HEK293 (cell line): ENCODE results near the gene TCEANC2.

Experiments
- CTCF ChIA-PET: fragments of 350-600 bp; formaldehyde crosslinking; extraction: SDS; loops from one replicate; lab custom pipeline; 2021; ENCODE audit warnings: antibody characterized with exemption; lab: Yijun Ruan, JAX
- POLR2A ChIA-PET: fragments of 300-600 bp; formaldehyde crosslinking; extraction: SDS; loops from one replicate; lab custom pipeline; 2020; ENCODE audit warnings: antibody characterized with exemption, inconsistent platforms; lab: Yijun Ruan, JAX
- H3K27ac ChIP-seq: fragments of 200-500 bp; sonication (Bioruptor generic); 2 replicates; pipeline ENCODE4 v1.5.1; 2014; ENCODE audit warnings: low read depth, low read length, control low read depth, inconsistent platforms; ENCODE audit errors: extremely low read depth
- H3K36me3 ChIP-seq, 2 experiments: fragments of 200-500 bp in 1 of 2; sonication (Bioruptor generic) in 1 of 2; 1 replicate in 1 of 2; 2 replicates in 1 of 2; pipeline ENCODE4 v1.5.1; 2014 to 2017; ENCODE audit warnings: inconsistent platforms in 2 of 2, low read length in 2 of 2; ENCODE audit not compliant: control insufficient read depth in 2 of 2, insufficient read depth in 1 of 2
- H3K4me1 ChIP-seq: fragments of 200-500 bp; sonication (Bioruptor generic); 2 replicates; pipeline ENCODE4 v1.5.1; 2014; ENCODE audit warnings: mild to moderate bottlenecking, low read length, inconsistent platforms; ENCODE audit not compliant: control insufficient read depth, insufficient read depth
- H3K4me3 ChIP-seq: 2 replicates; pipeline ENCODE4 v1.5.1; 2011; ENCODE audit warnings: low read depth, mild to moderate bottlenecking, control low read depth, low read length, moderate library complexity
- H3K9me3 ChIP-seq: fragments of 200-500 bp; sonication (Bioruptor generic); 2 replicates; pipeline ENCODE4 v1.5.1; 2014; ENCODE audit warnings: low read depth, low read length, inconsistent platforms; ENCODE audit not compliant: control insufficient read depth, insufficient read depth
- BCL11B ChIP-seq: fragments of 450-650 bp; formaldehyde crosslinking; IDR thresholded peaks from 2 replicates; pipeline ENCODE4 v1.5.1; 2016; ENCODE audit warnings: low read depth, missing biosample characterization, missing genetic modification characterization
- GFI1B ChIP-seq: fragments of 450-650 bp; formaldehyde crosslinking; IDR thresholded peaks from 2 replicates; pipeline ENCODE4 v1.5.1; 2016; ENCODE audit warnings: missing biosample characterization, missing genetic modification characterization
- HIC1 ChIP-seq: fragments of 450-650 bp; formaldehyde crosslinking; IDR thresholded peaks from 2 replicates; pipeline ENCODE4 v1.5.1; 2016; ENCODE audit warnings: missing biosample characterization, missing genetic modification characterization
- OVOL3 ChIP-seq: fragments of 450-650 bp; formaldehyde crosslinking; IDR thresholded peaks from 2 replicates; pipeline ENCODE4 v1.5.1; 2016; ENCODE audit warnings: missing biosample characterization, missing genetic modification characterization
- ZBTB21 ChIP-seq: fragments of 450-650 bp; formaldehyde crosslinking; IDR thresholded peaks from 2 replicates; pipeline ENCODE4 v1.5.1; 2017; ENCODE audit warnings: missing biosample characterization, missing genetic modification characterization
- ZIC2 ChIP-seq: fragments of 450-650 bp; formaldehyde crosslinking; IDR thresholded peaks from 2 replicates; pipeline ENCODE4 v1.5.1; 2016; ENCODE audit warnings: missing biosample characterization, missing genetic modification characterization
- ZNF157 ChIP-seq: fragments of 450-650 bp; formaldehyde crosslinking; IDR thresholded peaks from 2 replicates; pipeline ENCODE4 v1.5.1; 2016; ENCODE audit warnings: missing biosample characterization, missing genetic modification characterization
- ZNF175 ChIP-seq: fragments of 450-650 bp; formaldehyde crosslinking; IDR thresholded peaks from 2 replicates; pipeline ENCODE4 v1.5.1; 2016; ENCODE audit warnings: missing biosample characterization, missing genetic modification characterization
- ZNF19 ChIP-seq: fragments of 450-650 bp; formaldehyde crosslinking; IDR thresholded peaks from 2 replicates; pipeline ENCODE4; 2016; ENCODE audit warnings: missing biosample characterization, missing genetic modification characterization, low read depth
- ZNF248 ChIP-seq: fragments of 450-650 bp; formaldehyde crosslinking; IDR thresholded peaks from 2 replicates; pipeline ENCODE4 v1.5.1; 2017; ENCODE audit warnings: missing biosample characterization, missing genetic modification characterization
- ZNF335 ChIP-seq: fragments of 450-650 bp; formaldehyde crosslinking; conservative IDR thresholded peaks from 2 replicates; pipeline ENCODE4 v1.5.1; 2016; ENCODE audit warnings: missing biosample characterization, missing genetic modification characterization
- ZNF488 ChIP-seq: fragments of 450-650 bp; formaldehyde crosslinking; IDR thresholded peaks from 2 replicates; pipeline ENCODE4 v1.5.1; 2016; ENCODE audit warnings: missing biosample characterization, missing genetic modification characterization
- ZNF549 ChIP-seq: fragments of 450-650 bp; IDR thresholded peaks from 2 replicates; pipeline ENCODE4 v1.5.1; 2018; ENCODE audit warnings: missing biosample characterization, missing genetic modification characterization, mild to moderate bottlenecking, inconsistent platforms, moderate library complexity
- ZNF670 ChIP-seq: fragments of 450-650 bp; formaldehyde crosslinking; IDR thresholded peaks from 2 replicates; pipeline ENCODE4 v1.5.1; 2016; ENCODE audit warnings: missing biosample characterization, missing genetic modification characterization, low read depth
- ZNF76 ChIP-seq: fragments of 450-650 bp; formaldehyde crosslinking; IDR thresholded peaks from 2 replicates; pipeline ENCODE4; 2016; ENCODE audit warnings: low read depth, missing biosample characterization, missing genetic modification characterization, borderline replicate concordance
- ZSCAN18 ChIP-seq: fragments of 450-650 bp; formaldehyde crosslinking; IDR thresholded peaks from 2 replicates; pipeline ENCODE4 v1.5.1; 2016; ENCODE audit warnings: missing biosample characterization, missing genetic modification characterization
- TF ChIP-seq, protein P1 (sequence below): fragments of 450-650 bp; formaldehyde crosslinking; IDR thresholded peaks from 2 replicates; pipeline ENCODE4 v1.5.1; 2016; ENCODE audit warnings: missing biosample characterization, missing genetic modification characterization
- TF ChIP-seq, protein P2 (sequence below): fragments of 450-650 bp; formaldehyde crosslinking; IDR thresholded peaks from 2 replicates; pipeline ENCODE4 v1.5.1; 2016; ENCODE audit warnings: missing biosample characterization, missing genetic modification characterization, borderline replicate concordance
- TF ChIP-seq, protein P3 (sequence below): fragments of 450-650 bp; formaldehyde crosslinking; IDR thresholded peaks from 2 replicates; pipeline ENCODE4 v1.5.1; 2016; ENCODE audit warnings: missing biosample characterization, missing genetic modification characterization, low read depth
- TF ChIP-seq, protein P4 (sequence below): fragments of 450-650 bp; formaldehyde crosslinking; IDR thresholded peaks from 2 replicates; pipeline ENCODE4 v1.5.1; 2016; ENCODE audit warnings: missing biosample characterization, missing genetic modification characterization

The TCEANC2 gene

GRCh38 chr1:54122135-54122751 is 68.8 kb downstream of the TCEANC2 start (continued):
- TF ChIP-seq, protein P1, sequence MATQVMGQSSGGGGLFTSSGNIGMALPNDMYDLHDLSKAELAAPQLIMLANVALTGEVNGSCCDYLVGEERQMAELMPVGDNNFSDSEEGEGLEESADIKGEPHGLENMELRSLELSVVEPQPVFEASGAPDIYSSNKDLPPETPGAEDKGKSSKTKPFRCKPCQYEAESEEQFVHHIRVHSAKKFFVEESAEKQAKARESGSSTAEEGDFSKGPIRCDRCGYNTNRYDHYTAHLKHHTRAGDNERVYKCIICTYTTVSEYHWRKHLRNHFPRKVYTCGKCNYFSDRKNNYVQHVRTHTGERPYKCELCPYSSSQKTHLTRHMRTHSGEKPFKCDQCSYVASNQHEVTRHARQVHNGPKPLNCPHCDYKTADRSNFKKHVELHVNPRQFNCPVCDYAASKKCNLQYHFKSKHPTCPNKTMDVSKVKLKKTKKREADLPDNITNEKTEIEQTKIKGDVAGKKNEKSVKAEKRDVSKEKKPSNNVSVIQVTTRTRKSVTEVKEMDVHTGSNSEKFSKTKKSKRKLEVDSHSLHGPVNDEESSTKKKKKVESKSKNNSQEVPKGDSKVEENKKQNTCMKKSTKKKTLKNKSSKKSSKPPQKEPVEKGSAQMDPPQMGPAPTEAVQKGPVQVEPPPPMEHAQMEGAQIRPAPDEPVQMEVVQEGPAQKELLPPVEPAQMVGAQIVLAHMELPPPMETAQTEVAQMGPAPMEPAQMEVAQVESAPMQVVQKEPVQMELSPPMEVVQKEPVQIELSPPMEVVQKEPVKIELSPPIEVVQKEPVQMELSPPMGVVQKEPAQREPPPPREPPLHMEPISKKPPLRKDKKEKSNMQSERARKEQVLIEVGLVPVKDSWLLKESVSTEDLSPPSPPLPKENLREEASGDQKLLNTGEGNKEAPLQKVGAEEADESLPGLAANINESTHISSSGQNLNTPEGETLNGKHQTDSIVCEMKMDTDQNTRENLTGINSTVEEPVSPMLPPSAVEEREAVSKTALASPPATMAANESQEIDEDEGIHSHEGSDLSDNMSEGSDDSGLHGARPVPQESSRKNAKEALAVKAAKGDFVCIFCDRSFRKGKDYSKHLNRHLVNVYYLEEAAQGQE (tag by site-specific recombination) = no peak

DNA sequence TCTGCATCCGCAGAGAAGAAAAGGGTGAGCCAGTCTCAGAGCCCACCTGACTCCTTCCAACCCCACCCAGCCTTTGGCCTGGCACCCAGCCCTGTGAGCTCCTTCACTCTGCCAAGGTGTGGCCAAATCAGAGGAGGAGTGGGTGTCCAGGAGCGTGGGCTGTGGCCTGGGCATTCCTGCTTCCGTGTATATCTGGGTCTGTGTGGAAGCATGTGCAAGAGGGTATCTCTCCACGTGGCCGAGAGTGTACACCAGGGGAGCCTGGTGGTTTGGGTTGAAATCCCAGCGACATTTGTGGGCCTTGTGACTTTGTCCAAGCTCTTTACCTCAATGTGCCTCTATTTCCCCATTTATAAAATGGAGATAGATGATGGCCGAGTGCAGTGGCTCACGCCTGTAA is 69.6 kb downstream of the TCEANC2 start:
- Histone ChIP-seq H3K4me3 (no peak overlapping the region), H3K36me3 (no peaks in the 10 kb centered on the region), H3K4me1 (no peaks in the 10 kb centered on the region), H3K27ac (no peak overlapping the region), H3K9me3 (no peaks in the 10 kb centered on the region)
- ChIA-PET POLR2A (no interaction called here), CTCF (interaction anchor here (0.6 to 1.6 kb wide), 12 partner anchors 9 to 687 kb away, joined by 3 to 9 read pairs (median 4); no protein-coding TSS in a partner anchor)
- TF ChIP-seq ZNF670 (tag by site-specific recombination) (no peak), GFI1B (tag by site-specific recombination) (no peak), ZNF549 (tag by site-specific recombination) (no peak), ZNF488 (tag by site-specific recombination) (no peak), ZNF76 (tag by site-specific recombination) (no peak), ZNF157 (tag by site-specific recombination) (no peak), OVOL3 (tag by site-specific recombination) (no peak), ZBTB21 (tag by site-specific recombination) (no peak), ZNF175 (tag by site-specific recombination) (no peak), ZSCAN18 (no peak), BCL11B (tag by site-specific recombination) (no peak), ZNF19 (no peak), ZNF248 (no peak), ZNF335 (tag by site-specific recombination) (no peak), ZIC2 (tag by site-specific recombination) (no peak), HIC1 (tag by site-specific recombination) (no peak)
- TF ChIP-seq, protein P2, sequence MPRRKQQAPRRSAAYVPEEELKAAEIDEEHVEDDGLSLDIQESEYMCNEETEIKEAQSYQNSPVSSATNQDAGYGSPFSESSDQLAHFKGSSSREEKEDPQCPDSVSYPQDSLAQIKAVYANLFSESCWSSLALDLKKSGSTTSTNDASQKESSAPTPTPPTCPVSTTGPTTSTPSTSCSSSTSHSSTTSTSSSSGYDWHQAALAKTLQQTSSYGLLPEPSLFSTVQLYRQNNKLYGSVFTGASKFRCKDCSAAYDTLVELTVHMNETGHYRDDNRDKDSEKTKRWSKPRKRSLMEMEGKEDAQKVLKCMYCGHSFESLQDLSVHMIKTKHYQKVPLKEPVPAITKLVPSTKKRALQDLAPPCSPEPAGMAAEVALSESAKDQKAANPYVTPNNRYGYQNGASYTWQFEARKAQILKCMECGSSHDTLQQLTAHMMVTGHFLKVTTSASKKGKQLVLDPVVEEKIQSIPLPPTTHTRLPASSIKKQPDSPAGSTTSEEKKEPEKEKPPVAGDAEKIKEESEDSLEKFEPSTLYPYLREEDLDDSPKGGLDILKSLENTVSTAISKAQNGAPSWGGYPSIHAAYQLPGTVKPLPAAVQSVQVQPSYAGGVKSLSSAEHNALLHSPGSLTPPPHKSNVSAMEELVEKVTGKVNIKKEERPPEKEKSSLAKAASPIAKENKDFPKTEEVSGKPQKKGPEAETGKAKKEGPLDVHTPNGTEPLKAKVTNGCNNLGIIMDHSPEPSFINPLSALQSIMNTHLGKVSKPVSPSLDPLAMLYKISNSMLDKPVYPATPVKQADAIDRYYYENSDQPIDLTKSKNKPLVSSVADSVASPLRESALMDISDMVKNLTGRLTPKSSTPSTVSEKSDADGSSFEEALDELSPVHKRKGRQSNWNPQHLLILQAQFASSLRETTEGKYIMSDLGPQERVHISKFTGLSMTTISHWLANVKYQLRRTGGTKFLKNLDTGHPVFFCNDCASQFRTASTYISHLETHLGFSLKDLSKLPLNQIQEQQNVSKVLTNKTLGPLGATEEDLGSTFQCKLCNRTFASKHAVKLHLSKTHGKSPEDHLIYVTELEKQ = no peak
- TF ChIP-seq, protein P3, sequence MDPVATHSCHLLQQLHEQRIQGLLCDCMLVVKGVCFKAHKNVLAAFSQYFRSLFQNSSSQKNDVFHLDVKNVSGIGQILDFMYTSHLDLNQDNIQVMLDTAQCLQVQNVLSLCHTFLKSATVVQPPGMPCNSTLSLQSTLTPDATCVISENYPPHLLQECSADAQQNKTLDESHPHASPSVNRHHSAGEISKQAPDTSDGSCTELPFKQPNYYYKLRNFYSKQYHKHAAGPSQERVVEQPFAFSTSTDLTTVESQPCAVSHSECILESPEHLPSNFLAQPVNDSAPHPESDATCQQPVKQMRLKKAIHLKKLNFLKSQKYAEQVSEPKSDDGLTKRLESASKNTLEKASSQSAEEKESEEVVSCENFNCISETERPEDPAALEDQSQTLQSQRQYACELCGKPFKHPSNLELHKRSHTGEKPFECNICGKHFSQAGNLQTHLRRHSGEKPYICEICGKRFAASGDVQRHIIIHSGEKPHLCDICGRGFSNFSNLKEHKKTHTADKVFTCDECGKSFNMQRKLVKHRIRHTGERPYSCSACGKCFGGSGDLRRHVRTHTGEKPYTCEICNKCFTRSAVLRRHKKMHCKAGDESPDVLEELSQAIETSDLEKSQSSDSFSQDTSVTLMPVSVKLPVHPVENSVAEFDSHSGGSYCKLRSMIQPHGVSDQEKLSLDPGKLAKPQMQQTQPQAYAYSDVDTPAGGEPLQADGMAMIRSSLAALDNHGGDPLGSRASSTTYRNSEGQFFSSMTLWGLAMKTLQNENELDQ (tag by site-specific recombination) = no peak
- TF ChIP-seq, protein P4, sequence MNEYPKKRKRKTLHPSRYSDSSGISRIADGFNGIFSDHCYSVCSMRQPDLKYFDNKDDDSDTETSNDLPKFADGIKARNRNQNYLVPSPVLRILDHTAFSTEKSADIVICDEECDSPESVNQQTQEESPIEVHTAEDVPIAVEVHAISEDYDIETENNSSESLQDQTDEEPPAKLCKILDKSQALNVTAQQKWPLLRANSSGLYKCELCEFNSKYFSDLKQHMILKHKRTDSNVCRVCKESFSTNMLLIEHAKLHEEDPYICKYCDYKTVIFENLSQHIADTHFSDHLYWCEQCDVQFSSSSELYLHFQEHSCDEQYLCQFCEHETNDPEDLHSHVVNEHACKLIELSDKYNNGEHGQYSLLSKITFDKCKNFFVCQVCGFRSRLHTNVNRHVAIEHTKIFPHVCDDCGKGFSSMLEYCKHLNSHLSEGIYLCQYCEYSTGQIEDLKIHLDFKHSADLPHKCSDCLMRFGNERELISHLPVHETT (tag by site-specific recombination) = no peak
